ENCODE data around the gene HSPA6.
A peak's percentile ranks its signal among the peaks of the same experiment; 100 is the strongest.
"Not testable (repeated sequence)": the region's sequence is repeated elsewhere in the genome, so short reads cannot be mapped to it uniquely, and the experiment has no call there.

The HSPA6 gene

DNA sequence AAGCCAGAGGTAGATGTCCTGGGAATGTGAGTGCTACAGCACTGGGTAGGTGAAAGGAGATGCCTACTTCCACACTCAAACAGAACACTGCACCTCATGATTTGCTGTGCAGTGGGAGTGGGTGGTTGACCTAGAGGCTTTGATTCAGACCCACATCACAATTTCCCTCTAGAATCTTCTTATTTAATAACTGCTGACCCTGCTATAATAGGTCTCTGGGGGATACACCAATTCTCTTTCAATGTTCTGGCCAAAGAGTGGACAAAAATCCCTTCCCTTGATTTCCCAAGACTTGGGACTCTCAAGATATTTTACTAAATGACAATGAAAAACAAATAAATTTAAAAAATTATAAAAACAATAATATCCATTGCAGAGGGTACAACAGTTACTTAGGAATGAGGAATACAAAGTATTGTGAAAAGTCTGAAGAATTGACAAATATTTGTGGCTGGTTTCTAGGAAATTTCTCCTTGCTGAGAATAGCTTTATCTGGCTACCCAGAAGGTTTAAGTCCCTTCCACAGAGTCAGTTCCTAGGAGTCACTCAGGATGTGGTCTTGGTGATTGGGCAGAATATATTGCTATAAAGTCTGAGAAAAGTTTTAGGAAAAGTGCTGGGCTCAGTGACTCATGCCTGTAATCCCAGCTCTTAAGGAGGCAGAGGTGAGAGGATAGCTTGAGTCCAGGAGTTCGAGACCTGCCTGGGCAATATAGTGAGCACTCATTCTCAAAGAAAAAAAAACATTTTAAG is 21.5 kb upstream of the HSPA6 start:
- no peak for DNase-seq

DNA sequence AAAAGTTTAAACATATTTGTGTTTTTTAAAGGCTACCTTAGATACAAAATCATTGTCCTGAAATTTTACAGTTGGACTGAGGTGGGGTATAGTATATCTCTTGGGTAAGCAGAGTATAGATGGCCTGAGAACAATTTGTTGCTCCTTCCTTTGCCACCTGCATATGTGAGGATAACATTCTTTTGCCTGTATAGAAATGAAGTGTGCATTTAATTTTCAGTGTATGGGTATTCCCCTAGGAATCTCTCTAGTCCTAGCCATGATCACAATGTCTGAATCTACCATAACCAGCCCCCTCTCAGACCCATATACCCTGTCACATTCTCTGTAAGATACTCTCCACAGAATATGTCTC is 21.0 kb upstream of the HSPA6 start:
- no peak for DNase-seq

DNA sequence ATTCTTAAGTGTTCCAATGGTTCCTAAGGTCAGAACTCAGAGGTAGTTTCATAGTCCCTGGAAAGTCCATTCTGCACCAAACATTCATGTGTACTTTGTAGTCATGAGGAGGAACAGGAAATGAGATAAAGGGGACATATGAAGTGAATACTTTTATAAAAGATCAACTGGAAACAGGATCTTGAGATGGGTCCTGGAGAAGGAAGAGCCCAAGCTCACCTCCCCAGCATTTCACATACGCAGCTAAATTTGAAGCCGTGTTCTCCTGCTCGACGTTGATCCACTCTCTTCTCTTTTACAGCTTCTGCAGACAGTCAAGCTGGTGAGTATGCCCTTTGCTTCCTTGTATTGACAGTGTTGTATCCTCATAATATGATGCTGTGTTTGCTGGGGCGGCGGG is 18.7 kb upstream of the HSPA6 start:
- no peak for DNase-seq

DNA sequence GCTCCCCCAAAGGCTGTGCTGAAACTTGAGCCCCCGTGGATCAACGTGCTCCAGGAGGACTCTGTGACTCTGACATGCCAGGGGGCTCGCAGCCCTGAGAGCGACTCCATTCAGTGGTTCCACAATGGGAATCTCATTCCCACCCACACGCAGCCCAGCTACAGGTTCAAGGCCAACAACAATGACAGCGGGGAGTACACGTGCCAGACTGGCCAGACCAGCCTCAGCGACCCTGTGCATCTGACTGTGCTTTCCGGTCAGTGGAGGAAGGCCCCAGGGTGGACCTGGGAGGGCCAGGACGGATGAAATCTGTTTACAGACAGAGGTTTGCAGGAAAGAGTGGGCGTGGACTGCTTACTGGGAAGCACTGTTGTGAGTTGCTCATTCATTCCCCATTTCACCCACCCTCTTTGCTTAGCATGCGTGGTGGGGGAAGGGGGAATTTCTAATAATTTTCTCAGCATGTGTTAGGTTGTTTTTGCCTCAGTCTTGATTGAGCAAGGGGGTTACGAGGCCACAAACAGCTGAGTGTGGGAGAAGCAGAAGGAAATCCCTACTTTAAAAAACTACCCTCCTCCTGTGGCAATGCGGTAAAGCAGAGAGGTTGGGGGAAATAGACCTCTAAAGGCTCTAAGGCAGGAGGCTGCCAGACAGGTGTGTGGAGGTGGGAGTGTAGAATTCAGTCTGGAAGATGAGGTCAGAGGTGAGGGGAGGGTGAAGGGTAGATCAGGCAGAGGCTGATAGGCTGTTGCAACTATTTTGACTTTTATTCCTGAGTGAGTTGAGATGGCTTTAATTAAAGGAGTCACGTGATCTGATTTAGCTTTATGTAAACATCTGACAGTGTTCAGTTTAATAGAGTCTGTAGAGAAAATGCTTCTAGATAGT is 17.8 kb upstream of the HSPA6 start:
- no peak for DNase-seq

DNA sequence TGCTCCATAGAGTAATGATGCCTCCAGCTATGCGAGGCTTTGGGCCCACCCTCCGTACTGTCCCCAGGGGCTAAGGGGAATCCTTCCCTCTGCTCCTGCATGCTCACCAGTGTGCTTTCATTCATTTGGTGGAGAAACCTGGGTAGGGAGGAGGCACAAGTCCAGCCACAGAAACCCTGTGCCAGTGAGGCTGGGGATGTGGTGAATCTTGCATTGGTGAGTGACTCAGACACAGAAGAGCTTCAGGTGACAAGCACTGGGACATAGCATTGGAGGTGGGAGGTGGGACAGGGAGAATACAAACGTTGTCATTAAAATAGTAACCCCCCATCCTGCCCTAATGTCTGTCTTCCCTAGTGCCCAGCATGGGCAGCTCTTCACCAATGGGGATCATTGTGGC is 13.9 kb upstream of the HSPA6 start:
- no peak for DNase-seq

DNA sequence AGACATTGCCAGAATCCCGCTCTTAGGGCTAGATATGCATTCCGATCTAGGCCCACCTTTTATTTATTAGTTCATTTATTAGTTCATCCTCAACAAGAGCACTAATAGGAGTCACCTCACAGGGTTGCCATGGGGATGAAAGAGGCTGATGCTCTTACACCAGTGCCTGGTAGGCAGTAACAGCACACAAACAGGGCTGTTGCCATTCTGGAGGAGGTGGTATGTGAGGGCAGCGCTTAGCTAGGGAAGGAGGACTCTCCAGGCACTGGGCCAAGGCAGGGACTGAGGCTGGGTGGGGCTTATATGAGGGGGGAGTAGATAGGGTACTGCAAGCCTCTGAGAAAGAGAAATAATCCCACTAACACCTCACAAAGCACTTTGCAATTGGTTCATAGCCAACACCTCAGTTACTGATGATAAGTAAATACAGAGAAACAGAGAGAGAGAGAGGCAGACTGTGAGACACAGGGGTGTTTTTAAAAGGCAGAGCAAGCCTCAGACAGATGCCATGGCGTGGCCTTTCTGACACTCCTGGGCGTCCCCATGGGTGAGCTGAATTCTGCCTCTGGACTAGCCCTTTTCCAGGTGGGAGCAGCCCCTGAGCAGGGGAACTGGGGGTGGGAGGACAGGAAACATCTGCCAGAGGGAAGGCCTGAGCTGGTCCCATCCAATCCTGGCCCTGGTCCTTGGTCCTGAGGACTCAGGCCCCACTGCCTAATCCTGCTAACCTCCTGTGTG is 13.2 kb upstream of the HSPA6 start:
- peak in 4 of 56 donors; percentile 15 to 31 (median 23) for DNase-seq

DNA sequence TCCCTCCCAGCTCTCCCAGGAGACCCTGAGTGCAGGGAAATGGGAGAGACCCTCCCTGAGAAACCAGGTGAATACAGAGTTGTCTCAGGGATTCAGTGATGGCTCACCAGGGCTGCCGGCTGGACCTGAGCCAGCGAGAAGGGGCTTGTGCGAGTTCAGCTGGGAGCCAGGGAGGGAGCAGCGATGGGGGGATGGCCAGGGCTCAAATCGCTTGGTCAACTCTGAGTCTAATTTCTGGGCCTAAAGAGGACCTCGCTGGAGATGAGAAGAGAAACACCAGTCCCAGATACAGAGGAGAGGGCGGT is 12.6 kb upstream of the HSPA6 start:
- no peak for DNase-seq

DNA sequence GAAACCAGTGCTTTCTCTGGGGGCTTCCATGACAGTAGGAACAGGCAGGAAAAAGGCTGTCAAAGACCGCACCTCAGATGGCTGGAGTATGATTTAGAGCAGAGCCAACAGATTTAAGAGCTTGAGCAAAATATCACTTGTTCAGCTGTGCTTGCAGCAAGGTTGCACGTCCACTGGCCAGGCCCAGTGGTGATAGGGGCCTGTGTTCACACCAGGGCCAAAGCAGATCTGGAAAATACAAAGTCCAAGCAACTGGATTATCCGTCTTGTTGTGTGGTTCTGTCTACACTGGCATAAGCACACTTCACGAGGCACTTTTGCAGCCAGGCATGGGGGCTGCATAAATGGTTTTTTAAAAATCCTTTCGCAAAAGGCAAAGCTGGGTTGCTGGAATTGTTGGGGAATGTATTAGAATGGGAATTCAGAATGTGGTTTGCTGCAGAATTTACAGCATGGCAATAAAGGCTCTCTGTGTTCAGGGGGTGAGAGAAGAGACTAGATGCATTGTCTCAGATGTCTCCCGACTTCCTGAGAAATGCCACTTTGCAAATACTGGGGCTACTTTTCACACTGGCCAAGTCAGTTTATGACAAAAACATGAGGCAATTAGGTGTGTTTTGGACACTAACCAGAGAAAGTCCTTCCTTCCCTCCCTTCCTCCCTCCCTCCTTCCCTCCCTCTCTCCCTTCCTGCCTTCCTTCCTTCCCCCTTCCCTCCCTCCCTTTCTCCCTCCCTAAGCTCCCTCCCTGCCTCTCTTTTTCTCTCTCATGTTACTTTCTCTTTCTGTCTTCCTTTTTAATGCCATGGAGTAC is 11.5 kb upstream of the HSPA6 start:
- DNase-seq: peak in 3 of 56 donors; percentile 25 to 36 (median 30)

DNA sequence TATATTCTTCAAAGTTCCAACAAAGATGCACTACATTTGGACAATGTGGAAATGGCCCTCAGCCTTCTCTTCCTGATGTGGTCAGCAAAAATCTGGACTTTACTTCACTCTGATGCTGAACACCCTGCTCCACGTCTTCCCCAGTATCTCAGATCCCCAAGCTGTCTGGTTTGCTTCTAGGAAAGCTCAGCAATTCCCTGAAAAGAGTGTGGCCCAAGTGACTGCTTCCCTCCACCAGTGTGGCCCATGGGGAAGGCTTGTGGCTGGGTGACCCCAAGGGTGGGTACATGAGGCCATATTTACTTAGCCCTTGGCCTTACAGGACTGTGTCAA is 10.9 kb upstream of the HSPA6 start:
- not testable (repeated sequence) for DNase-seq

DNA sequence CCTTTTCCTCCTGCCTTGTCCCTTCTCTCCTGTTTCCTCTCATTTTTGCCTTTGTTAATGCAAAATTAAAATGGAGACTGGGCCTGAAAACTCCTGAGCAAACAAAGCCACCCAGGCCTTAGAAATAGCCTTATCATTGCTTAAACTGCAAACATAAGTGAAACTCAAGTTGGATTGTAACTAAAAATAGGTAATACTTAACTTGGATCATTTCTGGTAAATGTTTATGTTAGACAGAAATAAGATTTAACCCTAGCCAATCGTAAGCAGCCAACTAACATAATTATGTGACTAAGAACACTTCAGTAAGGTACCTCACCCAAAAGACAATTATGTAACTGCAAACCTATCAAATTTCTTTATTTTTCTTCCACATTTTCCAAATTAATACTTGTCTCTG is 10.4 kb upstream of the HSPA6 start:
- not testable (repeated sequence) for DNase-seq

DNA sequence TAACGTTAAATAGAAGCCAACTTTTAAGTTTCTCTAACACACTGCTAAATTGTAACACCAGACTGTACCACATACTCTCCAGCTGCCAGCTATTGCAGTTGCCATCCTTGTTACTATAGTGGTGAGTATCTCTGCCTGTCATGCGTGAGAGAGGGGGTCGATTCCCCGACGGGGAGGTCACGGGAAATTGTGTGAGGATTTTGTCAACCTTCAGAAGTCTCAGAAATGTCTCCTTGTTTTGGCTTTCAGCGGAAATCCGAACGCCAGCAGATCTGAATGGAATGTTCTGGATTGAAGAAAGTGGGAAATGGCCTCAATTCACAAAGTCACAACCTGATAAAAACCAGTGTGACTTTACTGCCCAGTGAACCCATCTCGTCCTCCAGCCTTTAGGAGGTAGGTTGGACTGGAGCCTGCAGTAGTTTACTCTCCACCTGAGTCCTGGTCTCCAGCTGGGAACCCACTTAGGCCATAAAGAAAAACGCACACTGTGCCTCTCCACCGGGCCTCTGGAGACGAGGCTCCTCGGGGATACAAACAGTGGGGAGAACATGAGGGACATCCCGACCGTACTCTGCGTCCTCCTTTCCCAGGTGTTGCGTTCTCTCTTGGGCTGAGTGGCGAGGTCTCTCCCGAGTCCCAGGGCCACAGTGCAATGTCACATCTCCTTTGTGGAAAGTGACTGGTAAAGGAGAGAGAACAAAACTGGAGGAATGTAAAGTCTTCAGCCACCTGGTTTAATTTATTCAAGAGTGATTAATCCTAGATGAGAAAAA is 1.1 kb upstream of the HSPA6 start:
- peak in 2 of 56 donors; percentile 9 to 43 for DNase-seq

DNA sequence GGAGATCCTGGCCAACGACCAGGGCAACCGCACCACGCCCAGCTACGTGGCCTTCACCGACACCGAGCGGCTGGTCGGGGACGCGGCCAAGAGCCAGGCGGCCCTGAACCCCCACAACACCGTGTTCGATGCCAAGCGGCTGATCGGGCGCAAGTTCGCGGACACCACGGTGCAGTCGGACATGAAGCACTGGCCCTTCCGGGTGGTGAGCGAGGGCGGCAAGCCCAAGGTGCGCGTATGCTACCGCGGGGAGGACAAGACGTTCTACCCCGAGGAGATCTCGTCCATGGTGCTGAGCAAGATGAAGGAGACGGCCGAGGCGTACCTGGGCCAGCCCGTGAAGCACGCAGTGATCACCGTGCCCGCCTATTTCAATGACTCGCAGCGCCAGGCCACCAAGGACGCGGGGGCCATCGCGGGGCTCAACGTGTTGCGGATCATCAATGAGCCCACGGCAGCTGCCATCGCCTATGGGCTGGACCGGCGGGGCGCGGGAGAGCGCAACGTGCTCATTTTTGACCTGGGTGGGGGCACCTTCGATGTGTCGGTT is 477 bp downstream of the HSPA6 start:
- DNase-seq: peak in 2 of 56 donors; percentile 51 to 74

DNA sequence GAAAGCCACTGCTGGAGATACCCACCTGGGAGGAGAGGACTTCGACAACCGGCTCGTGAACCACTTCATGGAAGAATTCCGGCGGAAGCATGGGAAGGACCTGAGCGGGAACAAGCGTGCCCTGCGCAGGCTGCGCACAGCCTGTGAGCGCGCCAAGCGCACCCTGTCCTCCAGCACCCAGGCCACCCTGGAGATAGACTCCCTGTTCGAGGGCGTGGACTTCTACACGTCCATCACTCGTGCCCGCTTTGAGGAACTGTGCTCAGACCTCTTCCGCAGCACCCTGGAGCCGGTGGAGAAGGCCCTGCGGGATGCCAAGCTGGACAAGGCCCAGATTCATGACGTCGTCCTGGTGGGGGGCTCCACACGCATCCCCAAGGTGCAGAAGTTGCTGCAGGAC is 981 bp downstream of the HSPA6 start:
- peak in 3 of 56 donors; percentile 42 to 58 (median 52) for DNase-seq

DNA sequence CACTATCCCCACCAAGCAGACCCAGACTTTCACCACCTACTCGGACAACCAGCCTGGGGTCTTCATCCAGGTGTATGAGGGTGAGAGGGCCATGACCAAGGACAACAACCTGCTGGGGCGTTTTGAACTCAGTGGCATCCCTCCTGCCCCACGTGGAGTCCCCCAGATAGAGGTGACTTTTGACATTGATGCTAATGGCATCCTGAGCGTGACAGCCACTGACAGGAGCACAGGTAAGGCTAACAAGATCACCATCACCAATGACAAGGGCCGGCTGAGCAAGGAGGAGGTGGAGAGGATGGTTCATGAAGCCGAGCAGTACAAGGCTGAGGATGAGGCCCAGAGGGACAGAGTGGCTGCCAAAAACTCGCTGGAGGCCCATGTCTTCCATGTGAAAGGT is 1.6 kb downstream of the HSPA6 start:
- peak in 3 of 56 donors; percentile 25 to 41 (median 29) for DNase-seq

DNA sequence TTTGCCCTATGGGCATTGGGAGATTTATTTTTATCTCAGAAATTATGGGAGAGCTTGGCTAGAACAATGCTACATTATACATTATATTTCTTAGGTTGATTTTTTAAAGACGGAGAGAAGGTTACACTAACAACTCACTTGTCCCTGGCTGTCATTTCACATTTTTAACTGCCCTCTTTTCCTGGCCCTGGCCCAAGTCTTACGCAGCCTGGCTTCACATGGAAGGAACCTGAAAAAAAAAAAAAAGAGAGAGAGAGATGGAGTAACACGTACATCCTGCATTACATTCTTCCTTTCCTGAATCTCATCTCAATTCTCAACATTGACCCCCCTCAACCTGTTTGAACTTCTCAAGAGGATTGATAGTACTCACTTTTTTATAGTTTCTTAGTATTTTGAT is 4.2 kb downstream of the HSPA6 start:
- DNase-seq: peak in 1 of 56 donors; percentile 22

DNA sequence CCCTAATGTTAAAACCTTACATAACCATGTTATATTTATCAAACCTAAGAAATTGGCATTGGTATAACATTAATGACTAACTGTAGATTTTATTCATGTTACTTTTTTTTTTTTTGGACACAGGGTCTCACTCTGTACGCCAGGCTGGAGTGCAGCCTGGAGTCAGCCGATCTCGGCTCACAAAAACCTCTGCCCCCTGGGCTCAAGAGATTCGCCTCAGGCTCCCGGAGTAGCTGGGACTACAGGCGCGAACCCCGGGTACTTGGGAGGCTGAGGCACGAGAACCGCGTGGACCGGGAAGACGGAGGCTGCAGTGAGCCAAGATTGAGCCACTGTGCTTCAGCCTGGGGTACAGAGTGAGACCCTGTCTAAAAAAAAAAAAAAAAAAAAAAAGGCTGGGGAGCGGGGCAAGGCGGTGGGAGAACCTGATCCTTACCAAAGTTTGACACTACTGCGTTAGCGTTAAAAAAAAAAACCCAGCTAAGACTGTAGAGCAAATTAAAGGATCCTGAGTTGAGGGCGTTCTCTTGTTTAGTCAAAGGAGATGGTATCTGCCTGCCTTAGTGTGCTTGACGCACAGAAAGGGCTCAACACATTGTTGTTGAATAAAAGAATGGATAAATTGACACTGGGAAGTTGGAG is 5.2 kb downstream of the HSPA6 start:
- DNase-seq: not testable (repeated sequence)

DNA sequence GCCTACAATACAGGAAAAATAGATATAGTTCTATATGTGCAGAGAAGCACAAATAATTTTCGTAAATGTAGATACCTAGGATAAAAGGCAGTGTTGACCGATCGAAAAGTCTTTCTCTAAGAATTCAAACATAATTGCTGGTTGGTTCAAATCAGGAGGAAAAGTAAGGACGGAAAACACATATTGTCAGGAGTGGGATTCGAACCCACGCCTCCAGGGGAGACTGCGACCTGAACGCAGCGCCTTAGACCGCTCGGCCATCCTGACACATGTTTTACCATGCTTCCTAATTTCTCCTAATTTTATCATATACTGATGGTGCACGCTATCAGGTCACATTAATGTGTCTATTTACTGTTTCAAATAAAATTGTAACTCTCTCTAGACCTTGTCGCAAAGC is 5.8 kb downstream of the HSPA6 start:
- DNase-seq: peak in 34 of 56 donors; percentile 13 to 81 (median 46)

DNA sequence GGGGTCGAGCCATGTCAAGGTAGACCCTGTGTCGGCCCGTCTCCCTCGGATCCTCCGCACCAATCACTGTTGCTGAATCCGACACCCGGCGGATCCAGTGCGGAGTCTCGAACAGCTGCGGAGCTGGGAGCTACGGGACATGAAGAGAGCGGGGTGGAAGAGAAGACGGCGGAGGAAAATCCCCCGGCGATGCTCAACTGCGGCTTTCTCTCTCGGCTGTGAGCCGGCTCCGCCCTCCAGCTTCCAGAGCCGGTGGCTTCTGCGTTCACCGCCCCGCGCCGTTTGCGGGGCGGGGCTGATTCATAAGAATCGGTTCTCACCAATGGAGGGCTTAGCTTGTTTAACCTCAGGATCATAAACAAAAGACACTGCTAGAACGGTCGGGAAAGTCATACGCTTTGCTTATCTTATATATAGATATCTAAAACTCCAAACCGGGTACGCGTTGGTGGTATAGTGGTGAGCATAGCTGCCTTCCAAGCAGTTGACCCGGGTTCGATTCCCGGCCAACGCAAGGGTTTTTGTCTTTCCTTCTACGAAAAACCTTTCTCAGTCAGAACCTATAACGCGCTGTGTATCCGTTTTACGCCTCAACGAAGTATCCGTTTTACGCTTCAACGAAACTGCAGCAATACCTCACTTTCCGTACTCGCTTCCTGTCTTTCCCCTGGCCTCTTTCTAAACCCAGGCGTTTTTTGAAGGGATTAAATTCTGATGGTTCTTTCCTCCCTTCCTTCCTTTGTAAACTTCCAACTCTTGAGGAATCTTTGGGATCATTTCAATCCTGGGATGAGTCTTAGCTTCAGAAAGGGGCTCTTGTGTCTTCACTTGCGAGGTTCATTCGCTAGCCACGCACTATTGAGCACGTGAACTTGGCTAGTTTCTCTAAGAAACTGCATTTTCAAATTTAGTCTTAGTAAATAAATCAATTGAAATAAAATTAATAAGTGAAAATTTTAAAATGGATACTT is 6.6 kb downstream of the HSPA6 start:
- DNase-seq: peak in 54 of 56 donors; percentile 37 to 98 (median 78)
